HepG2 (cell line): Measurements from ENCODE around the gene RBM8A. TPM values are rescaled to one million over a fixed set of nuclear protein-coding genes. Genes with fewer than 3 reads are reported as not detected.
A peak's percentile ranks its signal among the peaks of the same experiment; 100 is the strongest.

ENCODE experiments used
- BCL3 ChIP-seq: sonication (generic); formaldehyde crosslinking; IDR thresholded peaks from 2 replicates; pipeline ENCODE4 v1.5.1; 2020; ENCODE audit warnings: mild to moderate bottlenecking, missing genetic modification reagents, moderate library complexity
- CREM ChIP-seq, 2 experiments: sonication (generic) in 1 of 2; formaldehyde crosslinking in 1 of 2; IDR thresholded peaks; 2 replicates each; pipeline versions ENCODE4 v1.4.0 to v1.6.1; 2016 to 2020; ENCODE audit warnings: antibody characterized with exemption in 1 of 2, mild to moderate bottlenecking in 1 of 2, missing genetic modification reagents in 1 of 2
- E2F1 ChIP-seq: sonication (generic); formaldehyde crosslinking; IDR thresholded peaks from 2 replicates; pipeline ENCODE4 v1.5.0; 2020; ENCODE audit warnings: missing genetic modification reagents
- PATZ1 ChIP-seq: sonication (generic); formaldehyde crosslinking; IDR thresholded peaks from 2 replicates; pipeline ENCODE4 v1.4.0; 2020; ENCODE audit warnings: missing genetic modification reagents
- PAX8 ChIP-seq: sonication (generic); formaldehyde crosslinking; IDR thresholded peaks from 2 replicates; pipeline ENCODE4 v1.8.0; 2022; ENCODE audit warnings: mild to moderate bottlenecking, missing genetic modification reagents, borderline replicate concordance
- PPARG ChIP-seq: conservative IDR thresholded peaks from 2 replicates; pipeline ENCODE4 v1.6.1; 2016; ENCODE audit warnings: missing biosample characterization, missing genetic modification reagents
- RFXAP ChIP-seq: sonication (generic); formaldehyde crosslinking; IDR thresholded peaks from 2 replicates; pipeline ENCODE4 v1.4.0; 2020; ENCODE audit warnings: missing genetic modification reagents, borderline replicate concordance
- RXRA ChIP-seq: sonication (generic); formaldehyde crosslinking; IDR thresholded peaks from 2 replicates; pipeline ENCODE4 v1.5.1; 2020; ENCODE audit warnings: missing genetic modification reagents
- TEAD3 ChIP-seq: optimal IDR thresholded peaks from 2 replicates; pipeline ENCODE3; 2016; ENCODE audit warnings: borderline replicate concordance
- ZBTB38 ChIP-seq: sonication (generic); formaldehyde crosslinking; IDR thresholded peaks from 2 replicates; pipeline ENCODE4 v1.5.1; 2020; ENCODE audit warnings: mild to moderate bottlenecking, missing genetic modification reagents
- ZBTB49 ChIP-seq: sonication (generic); formaldehyde crosslinking; IDR thresholded peaks from 2 replicates; pipeline ENCODE4 v1.4.0; 2020; ENCODE audit warnings: missing genetic modification reagents, borderline replicate concordance
- ZFP41 ChIP-seq: sonication (generic); formaldehyde crosslinking; IDR thresholded peaks from 2 replicates; pipeline ENCODE4 v1.4.0; 2020; ENCODE audit warnings: mild to moderate bottlenecking, missing genetic modification reagents, borderline replicate concordance
- ZNF263 ChIP-seq: sonication (generic); formaldehyde crosslinking; IDR thresholded peaks from 2 replicates; pipeline ENCODE4 v1.4.0; 2020; ENCODE audit warnings: missing genetic modification reagents
- ZNF747 ChIP-seq: sonication (generic); formaldehyde crosslinking; IDR thresholded peaks from 2 replicates; pipeline ENCODE4 v1.8.1; 2023; ENCODE audit warnings: missing genetic modification reagents, mild to moderate bottlenecking, borderline replicate concordance
- ZNF770 ChIP-seq: sonication (generic); formaldehyde crosslinking; IDR thresholded peaks from 2 replicates; pipeline ENCODE4 v1.5.0; 2020; ENCODE audit warnings: mild to moderate bottlenecking, missing genetic modification reagents
- ZNF878 ChIP-seq: sonication (generic); formaldehyde crosslinking; IDR thresholded peaks from 2 replicates; pipeline ENCODE4 v1.8.1; 2023; ENCODE audit warnings: mild to moderate bottlenecking, missing genetic modification reagents, moderate library complexity
- ZSCAN5A ChIP-seq: sonication (generic); formaldehyde crosslinking; IDR thresholded peaks from 2 replicates; pipeline ENCODE4 v1.8.0; 2022; ENCODE audit warnings: mild to moderate bottlenecking, missing genetic modification reagents, borderline replicate concordance
- polyA plus RNA-seq, 8 experiments: library from polyadenylated mRNA; depleted of rRNA in 3 of 8; stranded (reverse) in 7 of 8; unstranded in 1 of 8; fragments of >200 nt; fragmentation: Illumina TruSeq in 4 of 8; extraction: Trizol in 4 of 8; gene quantifications; 2 replicates each; pipeline versions ENCODE4 v1.2.1 to v1.2.3, GENCODE V29; 2011 to 2016; ENCODE audit warnings: low read depth in 4 of 8, missing spikeins in 1 of 8, mixed read lengths in 1 of 8; ENCODE audit not compliant: insufficient read depth in 1 of 8
- total RNA-seq, 5 experiments: library from RNA; depleted of rRNA; stranded (reverse); fragments of >200 nt; fragmentation: Illumina TruSeq; extraction: Trizol; gene quantifications; 2 replicates each; pipeline ENCODE4 v1.2.3, GENCODE V29; 2016; ENCODE audit warnings: low read depth in 1 of 5

Gene RBM8A
- total and polyA plus RNA-seq, 2 of the 13 experiments (the other 11 are each of a cell fraction or from before 2014, with no cell fraction given): 106 to 162 TPM

GRCh38 chr1:145964328-145965118, 37.2 kb upstream of the RBM8A start, which contains the start of the genes ANKRD34A and POLR3GL (continued):
- TF ChIP-seq RXRA (CRISPR knock-in tag) (peak; percentile 32; the same call in 1 of the 2 replicates), PAX8 (CRISPR knock-in tag) (no peak), CREM (IDR thresholded peaks at IDR 0.05) (0 out of 2 replicates have a peak, but pooled peaks have one; percentile 24), CREM (CRISPR knock-in tag; IDR thresholded peaks at IDR 0.05) (no peak), ZSCAN5A (CRISPR knock-in tag) (0 out of 2 replicates have a peak, but pooled peaks have one; percentile 27), ZNF747 (CRISPR knock-in tag) (0 out of 2 replicates have a peak, but pooled peaks have one; percentile 12), ZFP41 (CRISPR knock-in tag) (no peak), RFXAP (CRISPR knock-in tag) (0 out of 2 replicates have a peak, but pooled peaks have one; percentile 9), ZNF770 (CRISPR knock-in tag) (0 out of 2 replicates have a peak, but pooled peaks have one; percentile 34), ZBTB49 (CRISPR knock-in tag) (no peak), TEAD3 (peak; percentile 61), PPARG (CRISPR knock-in tag) (no peak), ZBTB38 (0 out of 2 replicates have a peak, but pooled peaks have one; percentile 21), ZNF878 (CRISPR knock-in tag) (no peak), ZNF263 (CRISPR knock-in tag) (no peak), PATZ1 (CRISPR knock-in tag) (peak; percentile 36; the same call in 1 of the 2 replicates), BCL3 (CRISPR knock-in tag) (peak; percentile 57; the same call in 1 of the 2 replicates), E2F1 (no peak)
